GM06990 (cell line): ENCODE results near the gene AATF.

Source experiments
- DNase-seq: peaks from one replicate; pipeline ENCODE4 v3.0.0-alpha.2; 2011; ENCODE audit not compliant: insufficient read length; ENCODE audit errors: extremely low read depth
- H3K27me3 ChIP-seq: replicated peaks from 2 replicates; pipeline ENCODE4 v1.6.0; 2011; ENCODE audit warnings: low read length; ENCODE audit not compliant: control insufficient read depth, insufficient read depth
- H3K36me3 ChIP-seq: 2 replicates; pipeline ENCODE4 v1.5.1; 2011; ENCODE audit warnings: low read length; ENCODE audit not compliant: control insufficient read depth, insufficient read depth
- H3K4me3 ChIP-seq: replicated peaks from 2 replicates; pipeline ENCODE4 v1.5.1; 2011; ENCODE audit warnings: low read depth, mild to moderate bottlenecking, control low read depth, low read length
- TF ChIP-seq, protein P1 (sequence below): IDR thresholded peaks from 2 replicates; pipeline ENCODE4 v1.5.1; 2011; ENCODE audit warnings: low read length, control low read depth, mild to moderate bottlenecking, inconsistent platforms; ENCODE audit not compliant: insufficient read depth, poor library complexity, severe bottlenecking

AATF gene

DNA sequence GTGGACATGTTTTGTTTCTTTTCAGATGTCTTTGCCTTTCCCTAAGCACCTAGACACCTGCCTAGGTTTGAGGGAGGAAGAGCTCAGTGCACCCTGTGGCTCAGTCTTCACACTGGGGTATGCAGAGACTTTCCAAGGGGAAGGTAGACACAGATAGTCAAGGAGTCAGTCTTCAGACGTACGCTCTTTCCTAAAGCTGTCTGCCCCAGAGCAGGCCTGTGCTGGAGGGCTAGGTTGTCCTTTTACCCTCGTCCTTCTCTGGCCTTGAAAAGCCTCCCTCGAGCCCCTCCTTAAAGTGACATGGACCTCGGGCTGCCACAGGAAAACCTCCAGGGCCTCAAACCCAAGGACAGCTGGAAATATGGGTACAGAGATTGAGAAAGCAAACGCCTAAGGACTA is 103.7 kb downstream of the AATF start:
- Histone ChIP-seq H3K36me3 (peaks cover 17% of the 10 kb centered on the region), H3K27me3 (no peaks in the 10 kb centered on the region), H3K4me3 (no peak overlapping the region)
- TF ChIP-seq, protein P1, sequence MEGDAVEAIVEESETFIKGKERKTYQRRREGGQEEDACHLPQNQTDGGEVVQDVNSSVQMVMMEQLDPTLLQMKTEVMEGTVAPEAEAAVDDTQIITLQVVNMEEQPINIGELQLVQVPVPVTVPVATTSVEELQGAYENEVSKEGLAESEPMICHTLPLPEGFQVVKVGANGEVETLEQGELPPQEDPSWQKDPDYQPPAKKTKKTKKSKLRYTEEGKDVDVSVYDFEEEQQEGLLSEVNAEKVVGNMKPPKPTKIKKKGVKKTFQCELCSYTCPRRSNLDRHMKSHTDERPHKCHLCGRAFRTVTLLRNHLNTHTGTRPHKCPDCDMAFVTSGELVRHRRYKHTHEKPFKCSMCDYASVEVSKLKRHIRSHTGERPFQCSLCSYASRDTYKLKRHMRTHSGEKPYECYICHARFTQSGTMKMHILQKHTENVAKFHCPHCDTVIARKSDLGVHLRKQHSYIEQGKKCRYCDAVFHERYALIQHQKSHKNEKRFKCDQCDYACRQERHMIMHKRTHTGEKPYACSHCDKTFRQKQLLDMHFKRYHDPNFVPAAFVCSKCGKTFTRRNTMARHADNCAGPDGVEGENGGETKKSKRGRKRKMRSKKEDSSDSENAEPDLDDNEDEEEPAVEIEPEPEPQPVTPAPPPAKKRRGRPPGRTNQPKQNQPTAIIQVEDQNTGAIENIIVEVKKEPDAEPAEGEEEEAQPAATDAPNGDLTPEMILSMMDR: no peak
- no peak for DNase-seq

DNA sequence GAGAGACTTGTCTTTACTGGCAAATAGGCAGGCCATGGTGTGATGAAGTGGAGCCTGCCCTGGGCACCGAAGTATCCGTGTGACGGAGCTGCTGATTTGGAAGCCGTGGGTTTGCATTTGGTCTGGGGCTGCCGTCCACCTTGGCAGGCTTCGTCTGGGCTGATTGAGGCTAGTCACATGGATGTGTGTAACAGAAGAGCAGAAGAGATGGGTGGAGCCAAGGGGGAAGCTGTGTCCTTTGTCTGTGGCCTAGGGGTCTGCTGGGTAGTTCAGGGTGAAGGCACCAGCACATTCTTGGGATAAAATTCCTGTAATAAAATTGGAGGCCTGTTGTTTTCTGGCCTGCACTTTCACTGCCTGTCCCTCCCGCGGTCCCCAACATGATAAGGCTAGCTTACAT is 106.1 kb downstream of the AATF start:
- peaks cover 14% of the 10 kb centered on the region for H3K36me3 ChIP-seq
- H3K27me3 ChIP-seq: no peaks in the 10 kb centered on the region
- DNase-seq: no peak
- H3K4me3 ChIP-seq: no peak overlapping the region
- TF ChIP-seq, protein P1: no peak

DNA sequence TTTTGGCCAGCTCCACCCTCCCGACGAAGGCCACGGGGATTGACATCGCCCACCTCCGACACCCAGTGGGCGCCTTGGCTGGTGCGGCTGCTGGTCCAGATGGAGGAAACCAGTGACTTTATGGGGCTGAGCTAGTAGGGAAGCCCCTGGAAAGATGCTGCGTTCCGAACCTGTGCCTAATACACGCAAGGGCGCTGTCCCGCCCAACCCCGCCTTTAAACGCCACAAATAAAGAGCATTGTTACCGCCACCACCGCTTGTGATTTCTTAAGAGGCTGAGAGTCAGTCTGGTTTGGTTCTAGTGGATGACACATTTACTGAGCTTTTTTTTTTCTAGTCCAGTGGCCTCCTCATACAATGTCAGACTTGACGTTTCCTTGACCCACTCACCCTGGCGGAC is 107.9 kb downstream of the AATF start:
- TF ChIP-seq, protein P1: no peak
- Histone ChIP-seq H3K4me3 (no peak overlapping the region), H3K36me3 (peaks cover 9% of the 10 kb centered on the region), H3K27me3 (no peaks in the 10 kb centered on the region)
- no peak for DNase-seq

DNA sequence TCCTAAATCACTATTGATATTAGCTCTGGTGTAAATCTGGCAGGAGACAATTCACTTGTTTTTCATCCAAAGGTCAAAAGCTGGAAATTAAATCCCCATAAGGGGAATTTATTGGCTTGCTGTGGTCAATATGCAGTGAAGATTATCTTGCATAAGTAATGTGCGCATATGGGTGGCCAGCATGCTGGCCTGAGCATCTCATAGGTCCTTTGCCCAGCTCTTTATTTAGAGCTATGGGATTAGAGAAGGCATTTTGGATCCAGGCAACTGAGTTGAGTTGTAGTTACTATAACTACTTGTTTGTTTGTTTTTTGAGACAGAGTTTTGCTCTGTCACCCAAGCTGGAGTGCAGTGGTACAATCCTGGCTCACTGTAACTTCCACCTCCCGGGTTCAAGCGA is 110.7 kb downstream of the AATF start:
- H3K27me3 ChIP-seq: no peaks in the 10 kb centered on the region
- DNase-seq: no peak
- H3K36me3 ChIP-seq: peaks cover 4% of the 10 kb centered on the region
- no peak overlapping the region for H3K4me3 ChIP-seq
- TF ChIP-seq, protein P1: no peak

DNA sequence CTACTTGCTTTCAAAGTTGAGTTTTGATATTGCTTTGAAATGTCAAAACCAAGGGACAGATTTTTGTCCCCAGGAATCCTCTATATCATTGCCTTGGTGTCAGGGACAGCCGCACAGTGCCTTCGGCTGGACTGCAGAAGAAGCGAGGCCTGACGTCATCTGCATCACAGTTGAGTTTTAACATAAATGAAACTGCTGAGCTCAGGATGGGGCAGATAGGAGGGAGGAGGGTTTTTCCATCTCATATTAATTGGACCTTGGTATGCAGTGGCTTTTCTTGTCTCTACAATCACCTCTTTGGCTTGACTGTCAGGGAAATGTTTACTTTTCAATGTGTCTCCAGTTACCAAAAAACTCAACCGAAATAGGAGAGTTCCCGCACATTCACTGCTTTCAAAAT is 111.3 kb downstream of the AATF start:
- Histone ChIP-seq H3K27me3 (no peaks in the 10 kb centered on the region), H3K36me3 (peaks cover 4% of the 10 kb centered on the region), H3K4me3 (no peak overlapping the region)
- DNase-seq: no peak
- TF ChIP-seq, protein P1: no peak

DNA sequence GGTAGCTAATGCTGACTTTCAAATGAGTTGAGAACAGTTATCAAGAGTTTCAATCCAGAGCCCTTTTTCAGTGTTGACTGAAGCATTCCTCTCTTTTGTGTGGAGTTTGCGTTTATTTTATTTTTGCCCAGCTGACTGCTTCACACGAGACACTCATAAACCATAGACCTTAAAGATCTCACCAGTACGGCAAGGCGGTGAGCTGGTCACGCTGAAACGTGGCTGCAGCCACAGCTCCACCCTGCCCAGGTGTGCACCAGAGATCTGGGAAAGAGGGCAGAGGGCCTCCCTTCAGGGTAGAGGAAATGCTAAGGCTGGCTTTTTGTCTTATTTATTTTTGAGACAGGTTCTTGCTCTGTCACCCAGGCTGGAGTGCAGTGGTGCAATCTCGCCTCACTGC is 112.2 kb downstream of the AATF start:
- TF ChIP-seq, protein P1: no peak
- H3K36me3 ChIP-seq: peaks cover 4% of the 10 kb centered on the region
- no peak for DNase-seq
- no peak overlapping the region for H3K4me3 ChIP-seq
- H3K27me3 ChIP-seq: no peaks in the 10 kb centered on the region
